ENCODE results near the gene CASQ1. TPM values are rescaled to one million over a fixed set of nuclear protein-coding genes. Genes with fewer than 3 reads are reported as not detected.

CASQ1 gene
- total and polyA plus RNA-seq, 2 of the 13 experiments (the other 11 are each of a cell fraction or from before 2014, with no cell fraction given), result 0.09 to 0.20 TPM

- ChIA-PET POLR2A (no interaction called here), CTCF (ENCODE audit: low intra/inter-chr PET ratio, low total read pairs) (no interaction called here)
- 48% methylated on average over 4 of the region's 4 CpGs for WGBS (ENCODE audit: low lambda C conversion rate)
- Histone ChIP-seq H3K4me2 (ENCODE audit: low read depth, low read length) (no peak overlapping the region), H3K27ac (ENCODE audit: extremely low read length, insufficient read depth, low read length) (no peak overlapping the region), H3K27me3 (ENCODE audit: control insufficient read depth in 1 of 2, insufficient read depth in 2 of 2, low read length in 2 of 2) (peaks cover 2 to 49% of the 10 kb centered on the region in 2 experiments; a peak in 3 of 5 replicates), H3K36me3 (replicated peaks in 1 of 2; ENCODE audit: control insufficient read depth in 1 of 2, insufficient read depth in 2 of 2, low read length in 2 of 2) (no peaks in the 10 kb centered on the region), H3K4me1 (ENCODE audit: insufficient read depth, low read length) (peaks cover 18% of the 10 kb centered on the region), H3K9ac (ENCODE audit: insufficient read depth, low read depth, low read length) (no peak overlapping the region), H2AFZ (ENCODE audit: low read length) (no peak overlapping the region), H3K9me3 (ENCODE audit: low read length) (no peaks in the 10 kb centered on the region), H4K20me1 (ENCODE audit: insufficient read depth, low read length) (no peaks in the 10 kb centered on the region), H3K79me2 (ENCODE audit: insufficient read depth, low read length) (no peaks in the 10 kb centered on the region), H3K4me3 (replicated peaks in 1 of 3; ENCODE audit: insufficient read depth in 1 of 3, low read depth in 2 of 3, low read length in 3 of 3) (no peak overlapping the region)
- no TSS peak for BruUV-seq (replicated peaks)
- DNase-seq (ENCODE audit: low spot score) (no peak), FAIRE-seq (no peak), ATAC-seq (no peak)
- intact Hi-C loops (cut with micrococcal nuclease; ENCODE audit: unreplicated experiment) (no loop called here), in situ Hi-C loops (cut with HindIII; ENCODE audit: extremely low pct_ligation_motif_present, low pct_unique_long_range_greater_than_20kb) (no loop called here)
- TF ChIP-seq ZNF430 (CRISPR knock-in tag; IDR thresholded peaks at IDR 0.05), result no peak
- no peak for TF ChIP-seq ZNF34 (CRISPR knock-in tag; IDR thresholded peaks at IDR 0.05; ENCODE audit: borderline replicate concordance)
- TF ChIP-seq ZHX2 (IDR thresholded peaks at IDR 0.05; ENCODE audit: low read depth), result no peak
- TF ChIP-seq ZHX2 (CRISPR knock-in tag; IDR thresholded peaks at IDR 0.05; ENCODE audit: borderline replicate concordance), result no peak
- no peak for TF ChIP-seq E2F2 (CRISPR knock-in tag; IDR thresholded peaks at IDR 0.05; ENCODE audit: borderline replicate concordance)
- no peak for TF ChIP-seq RFX5 (IDR thresholded peaks at IDR 0.05; ENCODE audit: low read depth, low read length)
- no peak for TF ChIP-seq TARDBP (CRISPR knock-in tag; IDR thresholded peaks at IDR 0.05)
- TF ChIP-seq KDM5A (IDR thresholded peaks at IDR 0.05; ENCODE audit: borderline replicate concordance, low read length), result no peak
- TF ChIP-seq NCOA5 (CRISPR knock-in tag; IDR thresholded peaks at IDR 0.05), result no peak
- no peak for TF ChIP-seq HMG20B (CRISPR knock-in tag; conservative IDR thresholded peaks at IDR 0.05)
- TF ChIP-seq PLSCR1 (CRISPR knock-in tag; IDR thresholded peaks at IDR 0.05; ENCODE audit: borderline replicate concordance), result no peak
- TF ChIP-seq STAT6 (CRISPR knock-in tag; IDR thresholded peaks at IDR 0.05; ENCODE audit: borderline replicate concordance), result no peak
- TF ChIP-seq RFX3 (CRISPR knock-in tag; IDR thresholded peaks at IDR 0.05), result no peak
- TF ChIP-seq NR3C1 (CRISPR knock-in tag; IDR thresholded peaks at IDR 0.05), result no peak
- no peak for TF ChIP-seq MIXL1 (CRISPR knock-in tag; IDR thresholded peaks at IDR 0.05)
Measured at GRCh38 chr1:160171354-160171753, 19.0 kb upstream of the CASQ1 start.

All from HepG2 (cell line).